ENCODE data around the gene KDM8. TPM values are rescaled to one million over a fixed set of nuclear protein-coding genes. Genes with fewer than 3 reads are reported as not detected.

The KDM8 gene
- total and polyA plus RNA-seq, 2 donors (not counting 3 experiments of a cell fraction or from before 2014, with no cell fraction given), result 5.1 to 8.4 TPM

DNA sequence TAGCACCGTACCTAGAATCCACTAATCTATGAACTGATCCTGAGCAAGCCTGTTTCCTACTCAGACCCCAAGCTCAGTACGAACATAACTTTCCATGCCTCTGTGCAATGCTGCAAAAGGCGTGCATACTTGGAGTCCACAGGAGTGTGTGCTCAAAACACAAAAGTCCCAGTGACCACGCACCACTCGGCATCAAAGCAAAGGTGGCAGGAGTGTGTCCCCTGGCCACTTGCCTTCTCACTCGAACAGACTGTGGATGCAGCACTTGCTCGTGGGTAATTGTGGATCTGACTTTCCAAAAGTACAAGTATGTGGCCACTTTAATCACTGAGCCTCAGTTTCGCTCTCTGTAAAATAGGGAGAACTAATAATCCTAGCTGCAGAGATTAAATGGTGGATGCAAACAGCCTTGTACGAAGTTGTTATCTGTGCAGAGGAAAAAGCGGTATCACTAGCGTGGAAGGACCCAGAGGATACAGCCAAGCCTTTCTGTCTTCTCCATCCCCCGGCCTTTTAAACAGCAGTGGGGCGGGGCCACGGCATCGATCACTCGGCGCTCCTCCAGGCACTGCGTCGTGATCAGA lies 311 bp upstream of the KDM8 start:
- intact Hi-C loops (cut with micrococcal nuclease) (loop anchor here (1.0 kb wide), 3 partner anchors 24 to 164 kb away; no protein-coding TSS in a partner anchor), dilution Hi-C loops (cut with MboI; ENCODE audit: extremely low pct_ligation_motif_present, low sequenced_read_pairs) (no loop called here)
- no peaks in the 10 kb centered on the region for H3K9me3 ChIP-seq (replicated peaks; ENCODE audit: control insufficient read depth, insufficient read depth, low read length)
- BruUV-seq (replicated peaks), result TSS peak; percentile 93
- H3K79me2 ChIP-seq (ENCODE audit: control insufficient read depth, insufficient read depth, low read length), result no peaks in the 10 kb centered on the region
- H2AFZ ChIP-seq (ENCODE audit: low read depth, low read length), result peak overlapping the region; percentile 68
- DNase-seq (ENCODE audit: low read depth, low spot score), result no peak
- peak overlapping the region; percentile 68 for H3K4me2 ChIP-seq (ENCODE audit: insufficient read depth, low read length)
- no peaks in the 10 kb centered on the region for H3K9me1 ChIP-seq (replicated peaks; ENCODE audit: control insufficient read depth, extremely low read depth, insufficient read depth, low read length)
- ChIA-PET POLR2A (interaction anchor here (1.0 to 1.6 kb wide), 4 partner anchors 24 to 165 kb away, joined by 3 to 6 read pairs (median 5); no protein-coding TSS in a partner anchor), CTCF (interaction anchor here (0.8 to 2.2 kb wide), 6 partner anchors 9 to 252 kb away, joined by 3 to 20 read pairs (median 8); no protein-coding TSS in a partner anchor)
- peak overlapping the region; percentile 78 for H3K27ac ChIP-seq (ENCODE audit: insufficient read depth, low read depth, low read length)
- peaks cover 4 to 6% of the 10 kb centered on the region in 2 experiments for H3K27me3 ChIP-seq (ENCODE audit: control insufficient read depth in 2 of 2, insufficient read depth in 2 of 2, low read length in 2 of 2)
- H4K20me1 ChIP-seq (replicated peaks; ENCODE audit: control insufficient read depth, extremely low read depth, insufficient read depth, low read length), result no peaks in the 10 kb centered on the region
- H3K4me1 ChIP-seq (ENCODE audit: control insufficient read depth, extremely low read depth, insufficient read depth, low read length), result peaks cover 10% of the 10 kb centered on the region
- H3K36me3 ChIP-seq (ENCODE audit: control insufficient read depth in 2 of 2, extremely low read depth in 1 of 2, insufficient read depth in 2 of 2, low read length in 2 of 2), result no peaks in the 10 kb centered on the region
- peak overlapping the region in 2 of 3 experiments; percentile 56 to 78 for H3K4me3 ChIP-seq (replicated peaks in 1 of 3; ENCODE audit: insufficient read depth in 1 of 3, low read depth in 1 of 3, low read length in 3 of 3)
- TF ChIP-seq POLR2AphosphoS5 (IDR thresholded peaks at IDR 0.05; ENCODE audit: insufficient read depth, low read depth, low read length) (no peak), POLR2A (IDR thresholded peaks at IDR 0.05; ENCODE audit: low read depth, low read length) (no peak), JUN (IDR thresholded peaks at IDR 0.05; ENCODE audit: borderline replicate concordance, insufficient read depth, insufficient read length, low read depth) (no peak), MAX (IDR thresholded peaks at IDR 0.05; ENCODE audit: insufficient read depth, insufficient read length) (no peak), FOS (IDR thresholded peaks at IDR 0.05; ENCODE audit: borderline replicate concordance, insufficient read depth, low read length) (no peak), GATA2 (IDR thresholded peaks at IDR 0.05; ENCODE audit: insufficient read depth, insufficient read length, low read depth, low read length) (no peak), MYC (IDR thresholded peaks at IDR 0.05; ENCODE audit: low read depth, low read length) (no peak), EZH2 (IDR thresholded peaks at IDR 0.05; ENCODE audit: borderline replicate concordance, low read depth, low read length, severe bottlenecking) (no peak)
- TF ChIP-seq, protein P1, sequence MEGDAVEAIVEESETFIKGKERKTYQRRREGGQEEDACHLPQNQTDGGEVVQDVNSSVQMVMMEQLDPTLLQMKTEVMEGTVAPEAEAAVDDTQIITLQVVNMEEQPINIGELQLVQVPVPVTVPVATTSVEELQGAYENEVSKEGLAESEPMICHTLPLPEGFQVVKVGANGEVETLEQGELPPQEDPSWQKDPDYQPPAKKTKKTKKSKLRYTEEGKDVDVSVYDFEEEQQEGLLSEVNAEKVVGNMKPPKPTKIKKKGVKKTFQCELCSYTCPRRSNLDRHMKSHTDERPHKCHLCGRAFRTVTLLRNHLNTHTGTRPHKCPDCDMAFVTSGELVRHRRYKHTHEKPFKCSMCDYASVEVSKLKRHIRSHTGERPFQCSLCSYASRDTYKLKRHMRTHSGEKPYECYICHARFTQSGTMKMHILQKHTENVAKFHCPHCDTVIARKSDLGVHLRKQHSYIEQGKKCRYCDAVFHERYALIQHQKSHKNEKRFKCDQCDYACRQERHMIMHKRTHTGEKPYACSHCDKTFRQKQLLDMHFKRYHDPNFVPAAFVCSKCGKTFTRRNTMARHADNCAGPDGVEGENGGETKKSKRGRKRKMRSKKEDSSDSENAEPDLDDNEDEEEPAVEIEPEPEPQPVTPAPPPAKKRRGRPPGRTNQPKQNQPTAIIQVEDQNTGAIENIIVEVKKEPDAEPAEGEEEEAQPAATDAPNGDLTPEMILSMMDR (IDR thresholded peaks at IDR 0.05; ENCODE audit: extremely low read depth in 1 of 2, insufficient read depth in 1 of 2, low read depth in 1 of 2, low read length in 2 of 2), result no peak
- FAIRE-seq, result no peak
- peak overlapping the region; percentile 85 for H3K9ac ChIP-seq (replicated peaks; ENCODE audit: extremely low read depth, insufficient read depth, low read length)
